Measurements from ENCODE around the gene ARHGDIB. TPM values are rescaled to one million over a fixed set of nuclear protein-coding genes. Genes with fewer than 3 reads are reported as not detected.
A peak's percentile ranks its signal among the peaks of the same experiment; 100 is the strongest.

ARHGDIB gene
- total RNA-seq, 1 donor from 2014 or later = 0.79 TPM

DNA sequence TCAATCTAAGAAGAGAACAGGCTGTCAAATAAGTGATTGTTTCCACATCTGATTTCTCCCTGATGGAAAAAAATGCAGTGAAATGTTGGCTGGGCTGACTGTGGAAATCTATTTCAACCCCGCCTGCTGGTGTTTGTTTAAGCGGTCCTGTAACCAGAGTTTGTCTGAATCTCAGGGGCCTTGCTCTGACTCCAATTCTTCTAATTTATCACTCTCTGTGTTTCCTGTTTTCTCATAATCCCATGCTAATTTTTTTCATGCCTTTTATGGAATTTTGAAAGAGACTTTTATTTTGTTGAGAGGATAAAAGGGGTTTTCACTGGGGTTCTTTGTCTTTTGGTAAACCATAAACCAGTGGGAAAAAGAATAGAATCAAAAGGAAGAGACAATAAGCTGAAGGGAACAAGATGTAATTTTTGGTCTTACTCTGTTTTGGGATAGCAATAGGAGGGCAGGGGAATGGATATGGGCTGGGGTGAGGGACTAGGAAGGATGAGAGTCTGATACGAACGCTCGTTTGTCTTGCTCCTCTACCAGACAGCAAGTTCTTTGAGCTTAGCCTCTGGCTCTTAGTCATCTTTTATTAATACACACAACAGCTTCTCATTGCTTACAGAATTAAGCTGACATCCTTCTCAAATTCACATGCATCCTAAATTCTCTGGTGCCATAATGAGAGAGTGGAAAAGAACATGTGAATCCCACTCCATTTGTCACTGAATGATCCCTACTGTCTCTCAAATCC, 67.7 kb downstream of the ARHGDIB start:
- Mint-ChIP-seq H3K4me1 (ENCODE audit: low read depth) (peaks cover 10% of the 10 kb centered on the region), H3K27ac (peak overlapping the region; percentile 15), H3K4me3 (ENCODE audit: low read depth) (no peak overlapping the region)

DNA sequence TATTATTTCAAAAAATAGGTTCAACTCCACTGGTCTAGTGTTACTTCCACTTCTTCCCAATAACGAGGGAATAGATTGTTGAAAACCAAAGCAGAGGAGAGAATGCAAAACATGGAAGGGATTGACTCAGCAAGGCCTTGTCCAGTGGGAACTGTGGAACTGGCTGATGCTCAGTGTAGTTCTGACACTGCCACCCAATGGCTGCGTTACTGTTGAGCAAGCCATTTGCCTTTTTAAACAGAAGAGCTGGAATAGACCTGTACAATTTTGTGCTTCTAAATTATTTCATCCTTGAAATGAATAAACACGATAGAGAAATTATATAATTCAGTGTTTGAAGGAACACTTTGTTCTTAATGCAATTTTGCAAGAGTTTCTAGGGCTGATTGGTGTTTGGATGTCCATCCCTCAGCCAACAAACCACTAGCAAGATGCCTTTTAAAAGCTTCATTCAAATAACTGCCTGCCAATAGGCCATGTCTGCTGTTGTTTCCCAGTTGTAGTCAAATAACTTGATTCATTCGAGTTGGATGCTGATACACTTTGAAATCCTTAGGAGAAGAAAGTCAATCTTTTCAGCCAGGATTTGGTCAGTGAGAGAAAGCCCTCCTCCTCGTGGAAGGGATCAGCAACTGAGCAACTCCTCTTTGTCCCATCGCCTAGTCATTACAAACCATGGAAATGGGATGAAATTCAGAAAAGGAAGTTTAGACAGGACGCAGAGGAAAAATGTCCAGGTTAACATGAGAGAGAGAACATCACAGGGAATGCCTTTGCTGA, 68.5 kb downstream of the ARHGDIB start:
- Mint-ChIP-seq H3K9me3 (ENCODE audit: low read depth) (no peaks in the 10 kb centered on the region), H3K4me3 (ENCODE audit: low read depth) (no peak overlapping the region), H3K36me3 (ENCODE audit: insufficient read depth) (no peaks in the 10 kb centered on the region), H3K4me1 (ENCODE audit: low read depth) (peaks cover 10% of the 10 kb centered on the region), H3K27ac (peak overlapping the region; percentile 15), H3K27me3 (no peaks in the 10 kb centered on the region)
- TF ChIP-seq CTCF (IDR thresholded peaks at IDR 0.05; ENCODE audit: unreplicated experiment) = no peak
- no peak for DNase-seq (ENCODE audit: low spot score, unreplicated experiment)

More for the DNA sequence above, 67.7 kb downstream of the ARHGDIB start:
- no peak for TF ChIP-seq CTCF (IDR thresholded peaks at IDR 0.05; ENCODE audit: unreplicated experiment)
- Mint-ChIP-seq H3K9me3 (ENCODE audit: low read depth) (no peaks in the 10 kb centered on the region), H3K27me3 (no peaks in the 10 kb centered on the region), H3K36me3 (ENCODE audit: insufficient read depth) (no peaks in the 10 kb centered on the region)
- no peak for DNase-seq (ENCODE audit: low spot score, unreplicated experiment)

Other genes starting within 250 kb of the ARHGDIB start
- 112 and 117 TPM in 2 replicates for gene WBP11, start 158.1 kb downstream of the ARHGDIB start, total RNA-seq
- gene C12orf60, start 157.9 kb downstream of the ARHGDIB start, total RNA-seq = 2.7 and 3.5 TPM in 2 replicates
- not detected in 2 replicates for gene SMCO3, start 147.4 kb downstream of the ARHGDIB start, total RNA-seq
- gene ART4, start 118.1 kb downstream of the ARHGDIB start, total RNA-seq = 0.18 and 0.29 TPM in 2 replicates
- gene MGP, start 75.7 kb downstream of the ARHGDIB start, total RNA-seq = not detected in 2 replicates
- gene ERP27, start 23.1 kb downstream of the ARHGDIB start, total RNA-seq = 22.8 and 23.1 TPM in 2 replicates
- gene PDE6H, start 11.4 kb upstream of the ARHGDIB start, total RNA-seq = not detected in 2 replicates

Measured in progenitor cell of endocrine pancreas (in vitro differentiated cells).